HG03520 (cell line): ENCODE data around the gene NYNRIN.
A peak's percentile ranks its signal among the peaks of the same experiment; 100 is the strongest.
"Not testable (repeated sequence)": the region's sequence is repeated elsewhere in the genome, so short reads cannot be mapped to it uniquely, and the experiment has no call there.

ENCODE experiments used
- ATAC-seq: cut with Tn5 transposase; IDR thresholded peaks from one replicate; pipeline ENCODE4 v1.9.1; 2021; ENCODE audit warnings: mild to moderate bottlenecking, moderate library complexity; ENCODE audit not compliant: unreplicated experiment

The NYNRIN gene

GRCh38 chr14:24442240-24443052 is 43.6 kb downstream of the NYNRIN start, which contains the start of gene SDR39U1:
TSS of gene SDR39U1 (minus strand) at chr14:24442776. CDS start at chr14:24442769, 7 bp downstream.
- peak; percentile 88 for ATAC-seq

- no peak for ATAC-seq
These were observed 44.4 kb downstream of the NYNRIN start for GRCh38 chr14:24443053-24443665.

- ATAC-seq: not testable (repeated sequence)
These were observed 52.0 kb downstream of the NYNRIN start for GRCh38 chr14:24450828-24451227.

GRCh38 chr14:24456980-24457379 is 58.2 kb downstream of the NYNRIN start:
- ATAC-seq: no peak

GRCh38 chr14:24458736-24459135 is 59.9 kb downstream of the NYNRIN start:
- no peak for ATAC-seq

- ATAC-seq: no peak
These were observed 60.5 kb downstream of the NYNRIN start for GRCh38 chr14:24459331-24459730.

GRCh38 chr14:24461336-24461735 is 62.5 kb downstream of the NYNRIN start:
- no peak for ATAC-seq

GRCh38 chr14:24463017-24463883 is 64.4 kb downstream of the NYNRIN start:
- ATAC-seq: no peak

- no peak for ATAC-seq
These were observed 65.3 kb downstream of the NYNRIN start for GRCh38 chr14:24463884-24464785.

- no peak for ATAC-seq
These were observed 66.6 kb downstream of the NYNRIN start for GRCh38 chr14:24465368-24465767.

GRCh38 chr14:24465805-24466204 is 67.0 kb downstream of the NYNRIN start:
- ATAC-seq: no peak
